Activated T-helper 17 cell treated with anti-CD3 and anti-CD28 coated beads, Interleukin-2, amount 50 U/mL, for 72 hours (primary cell): ENCODE results near the gene ALDOB. TPM values are rescaled to one million over a fixed set of nuclear protein-coding genes. Genes with fewer than 3 reads are reported as not detected.

ENCODE experiments used
- ATAC-seq: fragments of 150-1000 bp; cut with Tn5 transposase; replicated peaks from 2 replicates; pipeline ENCODE4 v1.10.0; 2021; ENCODE audit warnings: mild to moderate bottlenecking, moderate library complexity
- H3K27ac Mint-ChIP-seq: one replicate; pipeline ENCODE4 v1.8.0; 2022; ENCODE audit warnings: mixed read lengths
- H3K27me3 Mint-ChIP-seq: one replicate; pipeline ENCODE4 v1.8.0; 2022; ENCODE audit warnings: mixed read lengths
- H3K36me3 Mint-ChIP-seq: one replicate; pipeline ENCODE4 v1.8.0; 2022; ENCODE audit warnings: low read depth, mild to moderate bottlenecking, mixed read lengths
- H3K4me1 Mint-ChIP-seq: one replicate; pipeline ENCODE4 v1.8.0; 2022; ENCODE audit warnings: mixed read lengths
- H3K4me3 Mint-ChIP-seq: one replicate; pipeline ENCODE4 v1.8.0; 2022; ENCODE audit warnings: mild to moderate bottlenecking, mixed read lengths
- H3K9me3 Mint-ChIP-seq: one replicate; pipeline ENCODE4 v1.8.0; 2022; ENCODE audit warnings: mixed read lengths
- total RNA-seq, 2 donors: library from RNA; stranded (reverse); gene quantifications; one replicate each; pipeline ENCODE4 v1.2.3, GENCODE V29; 2022

The ALDOB gene
- total RNA-seq, 2 donors from 2014 or later = not detected

DNA sequence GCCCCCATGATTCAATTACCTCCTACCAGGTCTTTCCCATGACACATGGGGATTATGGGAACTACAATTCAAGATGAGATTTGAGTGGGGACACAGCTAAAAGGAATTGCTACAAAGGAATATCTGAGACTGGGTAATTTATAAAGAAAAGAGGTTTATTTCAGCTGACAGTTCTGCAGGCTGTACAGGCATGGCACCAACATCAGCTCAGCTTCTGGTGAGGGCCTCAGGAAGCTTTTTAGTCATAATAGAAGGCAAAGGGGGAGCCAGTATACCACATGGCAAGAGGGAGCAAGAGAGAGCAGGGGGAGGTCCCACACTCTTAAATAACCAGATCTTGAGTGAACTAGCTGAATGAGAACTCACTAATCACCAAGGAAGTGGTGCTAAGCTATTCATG lies 11.2 kb upstream of the ALDOB start:
- H3K36me3 Mint-ChIP-seq = no peaks in the 10 kb centered on the region
- H3K4me1 Mint-ChIP-seq = no peaks in the 10 kb centered on the region
- H3K9me3 Mint-ChIP-seq = no peaks in the 10 kb centered on the region
- peaks cover 50% of the 10 kb centered on the region for H3K27me3 Mint-ChIP-seq
- no peak overlapping the region for H3K4me3 Mint-ChIP-seq
- no peak overlapping the region for H3K27ac Mint-ChIP-seq
- no peak for ATAC-seq

DNA sequence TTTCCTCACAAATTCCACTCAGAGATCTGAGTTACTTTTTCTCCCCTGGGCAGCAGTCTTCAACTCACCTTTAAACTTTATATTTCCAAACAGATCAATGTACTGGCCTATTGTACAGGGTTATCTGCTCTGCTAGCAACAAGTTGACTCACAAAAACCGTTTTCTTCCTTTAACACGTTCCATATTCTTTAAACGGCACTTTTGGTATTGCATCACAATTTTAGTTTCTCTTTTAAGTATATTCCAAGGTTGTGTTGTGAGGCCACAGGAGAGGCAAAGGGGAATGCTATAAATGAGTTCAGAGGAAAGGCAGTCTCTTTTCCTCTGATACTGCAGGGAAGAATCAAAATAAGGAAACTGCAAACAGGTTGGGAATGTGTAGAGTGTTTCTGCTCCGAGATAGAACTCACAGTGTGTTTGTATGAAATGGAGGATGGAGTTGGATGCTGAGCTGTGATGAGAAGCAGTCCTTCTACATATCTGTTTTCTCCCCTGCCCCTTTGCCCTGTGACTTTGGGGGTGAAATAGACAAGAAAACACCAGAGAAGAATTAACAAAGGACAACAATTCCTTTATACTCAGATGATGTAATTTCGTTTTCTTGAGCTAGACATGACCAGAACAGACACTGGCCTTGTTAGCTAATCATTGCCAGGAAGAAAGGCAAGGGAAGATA lies 9.9 kb upstream of the ALDOB start:
- no peaks in the 10 kb centered on the region for H3K4me1 Mint-ChIP-seq
- peaks cover 43% of the 10 kb centered on the region for H3K27me3 Mint-ChIP-seq
- H3K4me3 Mint-ChIP-seq = no peak overlapping the region
- H3K9me3 Mint-ChIP-seq = no peaks in the 10 kb centered on the region
- H3K27ac Mint-ChIP-seq = no peak overlapping the region
- ATAC-seq = no peak
- H3K36me3 Mint-ChIP-seq = no peaks in the 10 kb centered on the region

DNA sequence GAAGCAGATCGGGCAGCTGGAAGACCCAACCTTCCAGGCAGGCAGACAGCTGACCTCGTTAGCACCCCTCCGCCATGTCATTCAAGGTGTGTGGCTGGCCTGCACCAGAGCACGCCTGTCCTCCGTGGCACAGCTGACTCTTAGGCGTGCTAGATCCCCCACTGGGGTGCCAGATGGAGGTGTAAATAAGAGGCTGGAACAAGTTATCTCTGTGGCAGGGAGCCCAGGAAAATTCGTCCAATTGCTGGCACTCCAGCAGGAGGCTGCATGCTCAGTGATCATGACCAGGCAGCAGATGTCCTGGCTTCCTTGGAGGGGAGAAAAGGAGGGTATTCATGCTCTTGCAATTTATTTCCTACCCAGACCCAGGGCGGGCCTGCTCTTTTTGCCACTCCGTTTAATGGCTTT lies 7.8 kb upstream of the ALDOB start:
- ATAC-seq = no peak
- Mint-ChIP-seq H3K4me3 (no peak overlapping the region), H3K36me3 (no peaks in the 10 kb centered on the region), H3K27ac (no peak overlapping the region), H3K4me1 (no peaks in the 10 kb centered on the region), H3K9me3 (no peaks in the 10 kb centered on the region), H3K27me3 (peaks cover 36% of the 10 kb centered on the region)

DNA sequence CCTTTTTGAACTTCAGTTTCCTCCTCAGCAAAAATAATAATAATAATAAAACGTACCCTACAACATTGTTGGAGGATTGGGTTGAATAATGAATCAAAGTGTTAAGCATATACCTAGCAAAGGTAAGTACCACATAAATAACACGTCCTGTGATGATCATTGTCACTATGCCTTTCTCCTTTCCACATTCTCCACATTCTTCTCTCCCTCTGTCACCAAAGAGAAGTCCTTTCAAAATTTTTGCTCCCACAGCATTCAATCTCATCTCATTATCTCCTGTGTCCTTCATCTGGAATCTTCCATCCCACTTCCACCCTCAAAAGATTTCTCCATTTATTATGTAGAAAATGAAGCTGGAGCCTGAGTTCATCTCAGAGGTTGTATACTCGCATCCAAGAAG lies 7.2 kb upstream of the ALDOB start:
- H3K36me3 Mint-ChIP-seq = no peaks in the 10 kb centered on the region
- H3K27me3 Mint-ChIP-seq = peaks cover 38% of the 10 kb centered on the region
- no peaks in the 10 kb centered on the region for H3K4me1 Mint-ChIP-seq
- no peaks in the 10 kb centered on the region for H3K9me3 Mint-ChIP-seq
- H3K27ac Mint-ChIP-seq = no peak overlapping the region
- no peak for ATAC-seq
- no peak overlapping the region for H3K4me3 Mint-ChIP-seq

DNA sequence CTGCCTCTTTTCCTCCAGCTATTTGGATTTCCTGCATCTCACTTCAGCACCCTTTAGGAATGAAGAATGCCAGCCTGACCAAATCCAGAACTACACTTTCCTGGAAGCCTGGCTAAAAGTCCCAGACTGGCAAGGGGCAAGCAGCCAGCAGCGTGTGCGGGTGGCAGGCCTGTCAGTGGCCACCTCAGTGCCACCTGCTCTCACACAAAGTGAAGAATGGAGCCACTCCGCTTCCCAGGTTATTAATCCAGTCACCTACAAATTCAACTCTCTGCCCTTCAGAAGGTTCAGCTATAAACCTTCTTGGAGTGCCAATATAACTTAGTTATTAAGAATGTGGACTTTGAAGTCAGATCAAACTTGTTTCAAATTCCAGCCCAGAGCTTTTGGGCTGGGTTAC lies 6.7 kb upstream of the ALDOB start:
- Mint-ChIP-seq H3K27ac (no peak overlapping the region), H3K27me3 (peaks cover 42% of the 10 kb centered on the region), H3K4me1 (no peaks in the 10 kb centered on the region), H3K36me3 (no peaks in the 10 kb centered on the region), H3K4me3 (no peak overlapping the region), H3K9me3 (no peaks in the 10 kb centered on the region)
- no peak for ATAC-seq

DNA sequence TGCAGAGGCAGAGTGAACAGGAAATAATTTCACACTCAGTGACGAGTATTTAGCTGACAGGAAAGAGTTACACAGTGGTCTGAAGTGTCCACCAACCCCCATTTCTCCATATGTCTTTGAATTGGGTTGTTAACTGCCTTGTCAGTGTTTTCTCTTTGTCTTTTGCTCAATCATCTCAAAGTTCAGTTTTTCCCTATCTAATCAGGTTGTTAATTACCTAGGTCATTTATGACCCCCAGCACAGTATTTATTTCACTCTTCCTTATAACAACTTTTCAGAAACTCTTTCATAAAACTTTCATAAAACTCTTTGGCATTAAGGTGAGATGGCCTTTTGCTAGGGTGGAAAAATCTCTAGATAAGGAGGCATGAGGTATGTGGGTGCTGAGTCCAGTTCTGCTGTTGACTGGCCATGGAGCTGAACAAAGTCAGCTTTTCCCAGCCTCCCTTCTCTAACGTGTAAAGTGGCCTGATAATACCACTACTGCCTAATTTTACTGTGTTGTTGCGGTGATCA lies 5.2 kb upstream of the ALDOB start:
- H3K4me3 Mint-ChIP-seq = no peak overlapping the region
- no peak overlapping the region for H3K27ac Mint-ChIP-seq
- H3K36me3 Mint-ChIP-seq = no peaks in the 10 kb centered on the region
- peaks cover 42% of the 10 kb centered on the region for H3K27me3 Mint-ChIP-seq
- ATAC-seq = no peak
- H3K4me1 Mint-ChIP-seq = no peaks in the 10 kb centered on the region
- no peaks in the 10 kb centered on the region for H3K9me3 Mint-ChIP-seq

DNA sequence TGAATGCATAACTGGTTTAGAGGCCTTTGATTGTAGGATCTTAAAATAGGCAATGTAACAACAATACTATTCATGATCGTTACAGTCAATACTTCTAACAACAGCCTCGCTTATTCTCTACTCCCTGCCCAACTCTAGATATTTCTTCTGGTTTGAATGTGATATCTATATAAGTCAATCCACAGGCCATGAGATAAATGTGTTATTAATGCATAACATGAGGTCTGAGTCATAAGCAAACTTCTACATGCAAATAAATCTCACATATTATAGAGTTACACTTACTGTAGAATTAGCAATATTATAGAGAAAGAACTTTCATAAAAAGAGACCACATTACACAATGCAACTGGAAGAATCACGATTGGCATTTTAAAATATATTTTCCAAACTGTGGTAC lies 2.9 kb upstream of the ALDOB start:
- H3K4me1 Mint-ChIP-seq = no peaks in the 10 kb centered on the region
- no peaks in the 10 kb centered on the region for H3K36me3 Mint-ChIP-seq
- H3K27ac Mint-ChIP-seq = no peak overlapping the region
- ATAC-seq = no peak
- H3K27me3 Mint-ChIP-seq = peaks cover 40% of the 10 kb centered on the region
- no peak overlapping the region for H3K4me3 Mint-ChIP-seq
- H3K9me3 Mint-ChIP-seq = no peaks in the 10 kb centered on the region

DNA sequence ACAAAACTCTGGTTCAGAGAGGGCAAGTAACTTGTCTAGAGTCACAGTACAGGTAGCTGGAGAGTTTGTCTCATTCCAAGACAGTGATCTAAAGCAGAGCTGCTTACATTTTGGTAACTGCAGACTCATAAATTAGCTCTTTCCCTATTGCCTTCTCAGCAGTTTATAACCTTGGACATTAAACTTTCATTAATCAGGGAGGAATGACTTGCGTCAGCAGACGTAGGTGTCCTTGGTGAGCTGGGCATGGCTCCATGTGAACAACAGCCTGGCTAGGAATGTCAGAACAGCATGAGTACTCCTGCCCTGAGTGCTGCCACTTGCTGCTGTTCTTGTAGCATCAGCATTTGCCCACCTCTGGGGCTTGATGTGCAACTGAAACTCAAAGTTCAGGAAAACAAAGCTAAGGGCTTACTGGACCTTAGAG lies 2.2 kb upstream of the ALDOB start:
- ATAC-seq = no peak
- H3K9me3 Mint-ChIP-seq = no peaks in the 10 kb centered on the region
- no peak overlapping the region for H3K27ac Mint-ChIP-seq
- peaks cover 36% of the 10 kb centered on the region for H3K27me3 Mint-ChIP-seq
- no peaks in the 10 kb centered on the region for H3K36me3 Mint-ChIP-seq
- no peaks in the 10 kb centered on the region for H3K4me1 Mint-ChIP-seq
- H3K4me3 Mint-ChIP-seq = no peak overlapping the region

DNA sequence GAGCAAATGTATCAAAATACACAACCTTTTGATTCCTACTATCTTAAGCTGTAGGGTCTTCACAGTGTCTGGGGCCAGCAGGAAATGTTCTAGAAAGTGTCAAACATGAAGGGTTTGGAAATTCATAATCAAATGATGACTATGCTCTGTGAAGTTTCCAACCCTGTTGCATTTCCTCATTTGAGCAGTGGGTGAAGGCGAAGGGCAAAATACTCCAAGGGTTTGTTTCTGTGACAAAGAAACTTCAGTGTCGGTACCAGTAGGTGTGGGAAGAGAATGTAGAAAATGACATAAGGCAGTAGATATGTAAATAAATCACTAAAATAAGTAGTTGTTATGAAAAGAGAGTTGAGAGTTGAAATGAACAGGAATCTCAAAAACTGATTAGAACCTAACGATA lies 576 bp downstream of the ALDOB start:
- no peaks in the 10 kb centered on the region for H3K36me3 Mint-ChIP-seq
- peaks cover 40% of the 10 kb centered on the region for H3K27me3 Mint-ChIP-seq
- H3K27ac Mint-ChIP-seq = no peak overlapping the region
- no peaks in the 10 kb centered on the region for H3K9me3 Mint-ChIP-seq
- H3K4me1 Mint-ChIP-seq = no peaks in the 10 kb centered on the region
- ATAC-seq = no peak
- H3K4me3 Mint-ChIP-seq = no peak overlapping the region

DNA sequence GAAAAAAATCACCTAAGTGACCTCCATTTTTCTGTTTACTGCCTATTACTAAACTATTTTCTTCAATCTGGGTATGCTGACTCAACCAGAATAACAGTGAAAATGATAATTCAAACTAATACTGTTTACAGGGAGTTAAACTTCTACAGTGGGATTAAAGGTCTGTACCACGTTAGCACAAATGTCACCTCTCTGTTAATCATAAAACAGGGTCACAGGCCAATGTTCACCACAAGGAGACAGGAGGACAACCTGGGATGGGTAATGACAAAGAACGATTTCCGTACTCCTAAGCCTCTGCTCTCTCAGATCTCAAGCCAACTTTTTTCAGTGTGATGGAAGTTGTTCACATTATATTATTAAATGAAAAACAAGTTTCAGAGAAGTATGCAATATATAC lies 2.3 kb downstream of the ALDOB start:
- Mint-ChIP-seq H3K4me1 (no peaks in the 10 kb centered on the region), H3K27me3 (peaks cover 41% of the 10 kb centered on the region), H3K4me3 (no peak overlapping the region), H3K27ac (no peak overlapping the region), H3K36me3 (no peaks in the 10 kb centered on the region), H3K9me3 (no peaks in the 10 kb centered on the region)
- no peak for ATAC-seq

DNA sequence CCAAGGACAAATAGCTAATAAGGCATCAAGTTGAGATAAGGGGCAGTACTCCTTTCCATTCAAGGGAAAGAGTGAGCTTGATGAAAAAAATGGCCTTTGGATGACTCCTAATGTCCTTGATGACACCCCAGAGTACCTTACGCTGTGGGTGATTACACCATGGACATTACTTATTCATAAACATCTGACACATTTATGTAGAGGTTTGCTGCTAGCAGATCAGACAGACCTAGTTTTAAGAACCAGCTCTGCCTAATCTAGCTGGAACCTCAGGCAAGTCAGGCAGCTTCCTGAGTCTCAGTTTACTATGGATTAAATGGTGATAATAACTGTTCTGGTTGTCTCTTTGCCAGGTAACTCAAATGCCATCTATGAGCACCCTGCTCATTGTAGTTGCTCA lies 2.8 kb downstream of the ALDOB start:
- H3K27ac Mint-ChIP-seq = no peak overlapping the region
- H3K36me3 Mint-ChIP-seq = no peaks in the 10 kb centered on the region
- H3K27me3 Mint-ChIP-seq = peaks cover 38% of the 10 kb centered on the region
- no peak for ATAC-seq
- H3K4me3 Mint-ChIP-seq = no peak overlapping the region
- no peaks in the 10 kb centered on the region for H3K9me3 Mint-ChIP-seq
- H3K4me1 Mint-ChIP-seq = no peaks in the 10 kb centered on the region

DNA sequence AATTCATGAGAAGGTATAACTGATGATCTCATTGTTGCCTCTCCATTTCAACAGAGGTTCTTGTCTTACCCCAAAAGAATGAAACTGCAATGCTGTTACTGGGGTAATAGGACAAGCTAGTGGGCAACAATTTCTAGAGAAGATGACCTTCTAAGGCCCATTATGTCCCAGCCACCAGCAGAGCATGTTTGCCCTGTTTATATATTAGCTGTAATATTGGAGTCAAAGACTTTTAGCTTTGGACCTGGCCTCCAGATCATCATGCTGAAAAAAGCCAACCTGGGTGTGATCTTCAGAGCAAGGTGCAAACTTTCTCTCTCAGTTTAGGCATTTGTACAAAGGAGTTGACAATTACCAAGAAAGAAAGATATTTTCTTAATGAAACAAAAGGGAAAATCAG lies 3.4 kb downstream of the ALDOB start:
- Mint-ChIP-seq H3K4me1 (no peaks in the 10 kb centered on the region), H3K36me3 (no peaks in the 10 kb centered on the region), H3K27me3 (peaks cover 32% of the 10 kb centered on the region), H3K27ac (no peak overlapping the region), H3K9me3 (no peaks in the 10 kb centered on the region), H3K4me3 (no peak overlapping the region)
- ATAC-seq = no peak

DNA sequence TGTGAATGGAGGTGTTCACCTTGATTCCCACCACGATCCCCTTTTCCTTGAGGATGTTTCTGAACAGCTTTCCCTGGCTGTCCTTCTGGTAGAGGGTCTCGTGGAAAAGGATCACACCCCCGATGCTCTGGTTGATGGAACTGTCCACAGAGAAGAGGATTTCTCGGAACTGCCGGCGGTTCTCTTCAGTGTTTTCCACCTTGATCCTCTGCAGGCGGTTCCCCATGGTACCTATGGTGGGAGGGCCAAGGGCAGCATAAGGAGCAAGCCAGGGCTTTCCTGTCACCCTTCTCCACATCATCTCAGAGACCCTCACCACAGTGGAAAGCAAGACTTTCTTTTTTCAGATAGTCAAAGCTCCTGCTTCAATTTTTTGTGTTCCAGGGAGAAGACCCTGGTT lies 5.8 kb downstream of the ALDOB start:
- no peaks in the 10 kb centered on the region for H3K9me3 Mint-ChIP-seq
- H3K36me3 Mint-ChIP-seq = no peaks in the 10 kb centered on the region
- no peaks in the 10 kb centered on the region for H3K4me1 Mint-ChIP-seq
- H3K27ac Mint-ChIP-seq = no peak overlapping the region
- peaks cover 20% of the 10 kb centered on the region for H3K27me3 Mint-ChIP-seq
- no peak for ATAC-seq
- H3K4me3 Mint-ChIP-seq = no peak overlapping the region

DNA sequence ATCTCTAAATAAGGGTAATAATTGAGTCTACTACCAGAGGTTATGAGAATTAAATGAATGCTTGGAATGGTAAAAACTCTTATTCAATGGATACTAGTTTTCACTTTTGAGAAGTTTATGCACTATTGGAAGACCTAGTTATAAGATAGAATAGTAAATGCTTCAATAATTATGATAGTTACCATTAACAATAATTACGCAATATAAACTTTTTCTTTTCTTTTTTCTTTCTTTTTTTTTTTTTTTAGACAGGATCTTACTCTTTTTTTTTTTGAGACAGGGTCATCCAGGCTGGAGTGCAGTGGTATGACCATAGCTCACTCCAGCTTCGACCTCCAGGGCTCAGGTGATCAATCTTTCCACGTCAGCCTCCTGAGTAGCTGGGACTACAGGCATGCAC lies 6.7 kb downstream of the ALDOB start:
- Mint-ChIP-seq H3K4me3 (no peak overlapping the region), H3K36me3 (no peaks in the 10 kb centered on the region)

DNA sequence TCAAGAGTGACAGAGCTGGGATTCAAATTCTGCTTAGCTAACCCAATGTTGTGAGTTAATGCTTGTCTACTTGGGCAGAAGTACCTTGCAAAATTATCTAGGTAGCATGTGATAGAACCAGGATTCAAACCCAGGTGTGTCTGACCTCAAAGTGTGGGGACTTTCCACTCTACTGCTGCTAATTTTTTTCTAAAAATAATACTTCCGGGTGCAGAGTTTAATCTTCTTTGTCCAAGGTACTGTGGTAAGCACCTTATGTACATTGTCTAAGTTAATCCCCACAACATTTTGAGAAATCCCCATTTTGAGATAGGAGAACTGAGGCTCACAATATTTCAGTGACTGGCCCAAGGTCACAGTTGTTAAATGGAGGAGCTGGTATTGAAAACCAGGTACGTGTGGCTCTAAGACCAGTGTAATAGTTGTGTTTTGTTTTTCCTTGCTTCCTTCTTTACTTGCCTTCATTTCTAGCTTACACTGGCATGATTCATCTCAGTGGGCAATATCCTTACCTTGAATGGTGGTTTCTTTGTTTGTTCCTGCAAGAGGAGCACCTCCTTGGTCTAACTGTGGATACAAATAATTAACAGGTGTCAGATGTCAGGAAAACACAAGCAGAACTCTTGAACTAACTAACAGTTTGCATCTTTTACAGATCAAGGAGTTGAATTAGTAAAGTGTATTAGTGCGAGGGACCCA lies 7.5 kb downstream of the ALDOB start:
- no peak overlapping the region for H3K27ac Mint-ChIP-seq
- no peaks in the 10 kb centered on the region for H3K4me1 Mint-ChIP-seq
- peaks cover 13% of the 10 kb centered on the region for H3K27me3 Mint-ChIP-seq
- no peak for ATAC-seq
- peaks cover 10% of the 10 kb centered on the region for H3K9me3 Mint-ChIP-seq
- H3K4me3 Mint-ChIP-seq = no peak overlapping the region
- H3K36me3 Mint-ChIP-seq = no peaks in the 10 kb centered on the region

More for the DNA sequence above, 6.7 kb downstream of the ALDOB start:
- Mint-ChIP-seq H3K9me3 (peaks cover 4% of the 10 kb centered on the region), H3K4me1 (no peaks in the 10 kb centered on the region), H3K27me3 (peaks cover 17% of the 10 kb centered on the region), H3K27ac (no peak overlapping the region)
- ATAC-seq = no peak
